HG03280 (cell line): Measurements from ENCODE around the gene MYCBP.
A peak's percentile ranks its signal among the peaks of the same experiment; 100 is the strongest.
"Not testable (repeated sequence)": the region's sequence is repeated elsewhere in the genome, so short reads cannot be mapped to it uniquely, and the experiment has no call there.

Experiments used
- ATAC-seq: cut with Tn5 transposase; IDR thresholded peaks from one replicate; pipeline ENCODE4 v1.9.1; 2021; ENCODE audit warnings: mild to moderate bottlenecking, moderate library complexity; ENCODE audit not compliant: unreplicated experiment

MYCBP gene, protein sequence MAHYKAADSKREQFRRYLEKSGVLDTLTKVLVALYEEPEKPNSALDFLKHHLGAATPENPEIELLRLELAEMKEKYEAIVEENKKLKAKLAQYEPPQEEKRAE

DNA sequence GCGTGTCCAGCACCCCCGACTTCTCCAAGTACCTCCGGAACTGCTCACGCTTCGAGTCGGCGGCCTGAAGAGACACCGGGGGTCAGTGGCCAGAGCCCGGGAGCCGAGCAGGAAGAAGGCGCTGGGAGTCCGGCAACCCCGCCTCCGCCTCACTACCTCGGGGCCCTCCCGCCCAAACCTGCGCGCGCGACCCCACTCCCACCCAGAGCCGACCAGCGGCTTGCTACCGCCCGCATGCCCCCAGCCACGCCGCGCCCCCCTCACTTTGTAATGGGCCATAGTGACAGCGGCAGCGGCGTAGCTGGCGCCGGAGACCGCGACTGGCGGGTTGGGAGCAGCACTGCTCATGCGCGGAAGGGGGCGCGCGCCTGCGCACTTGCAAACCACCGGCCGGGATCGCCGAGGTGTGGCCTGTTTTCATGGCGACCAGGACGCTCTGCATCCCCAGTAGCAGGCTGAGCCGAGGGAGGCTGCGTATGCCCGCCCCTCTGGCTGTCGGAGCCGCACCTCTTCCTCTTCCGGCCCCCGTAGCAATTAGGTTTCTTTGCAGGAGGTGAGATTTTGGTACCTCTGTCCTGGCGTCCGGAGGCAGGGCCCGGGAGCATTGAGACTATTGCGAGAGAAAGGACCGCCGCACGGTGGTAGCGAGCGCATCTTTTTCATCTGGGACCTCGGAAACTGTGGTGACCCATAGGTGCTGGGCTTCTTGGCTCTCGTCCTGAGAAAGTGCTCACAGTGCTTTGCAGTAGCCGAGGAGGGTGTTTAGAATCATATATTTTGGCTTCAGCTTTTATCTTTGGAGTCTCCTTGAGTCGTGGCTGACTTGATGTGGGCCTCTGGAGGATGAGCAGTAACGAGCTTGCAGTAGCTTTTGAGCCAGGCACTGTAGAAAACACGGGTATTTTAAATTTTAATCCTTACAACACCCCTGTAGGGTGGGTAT lies at the start of gene MYCBP:
TSS of gene MYCBP (minus strand) at position 322 of the 943 bp plus-strand sequence. CDS start at position 279, 43 bp downstream.
- peak; percentile 98 for ATAC-seq

DNA sequence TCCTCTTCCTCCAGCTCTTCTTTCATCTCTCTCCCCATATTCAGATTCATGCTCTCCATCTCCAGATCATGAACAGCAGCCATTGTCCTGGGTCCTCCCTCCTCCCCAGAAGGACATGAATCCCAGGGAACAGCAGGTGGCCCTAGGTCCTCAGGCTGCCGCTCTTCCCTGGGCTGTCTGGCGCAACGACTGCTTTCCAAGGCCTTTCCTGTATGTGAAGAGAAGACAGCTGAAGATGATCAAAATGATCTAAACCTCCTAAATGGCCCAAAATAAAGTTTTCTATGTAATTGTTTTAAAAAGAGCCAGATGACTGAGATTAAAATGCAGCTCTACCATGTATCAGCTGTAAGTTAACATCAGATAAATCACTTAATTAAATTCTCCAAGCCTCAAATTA lies 46.0 kb upstream of the MYCBP start:
- no peak for ATAC-seq

DNA sequence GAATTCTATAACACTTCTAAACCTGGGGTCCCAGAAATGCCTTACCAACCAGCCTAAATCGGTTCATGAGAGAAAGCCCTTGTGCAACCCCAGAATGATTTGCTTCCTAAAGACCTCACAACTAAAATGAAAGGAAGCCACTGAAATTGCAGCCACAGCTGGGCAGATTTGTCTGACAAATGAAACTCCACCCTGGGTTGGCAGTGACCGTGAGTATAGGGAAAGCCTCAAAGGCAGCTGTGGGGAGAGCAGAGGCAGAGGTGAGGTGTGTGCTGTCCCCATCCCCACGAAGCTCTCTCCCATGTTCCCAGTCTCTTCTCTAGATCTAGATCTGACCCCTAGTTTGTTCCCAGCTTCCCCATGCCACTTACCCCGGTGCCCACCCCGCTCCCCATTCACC lies 45.4 kb upstream of the MYCBP start:
- ATAC-seq: no peak

DNA sequence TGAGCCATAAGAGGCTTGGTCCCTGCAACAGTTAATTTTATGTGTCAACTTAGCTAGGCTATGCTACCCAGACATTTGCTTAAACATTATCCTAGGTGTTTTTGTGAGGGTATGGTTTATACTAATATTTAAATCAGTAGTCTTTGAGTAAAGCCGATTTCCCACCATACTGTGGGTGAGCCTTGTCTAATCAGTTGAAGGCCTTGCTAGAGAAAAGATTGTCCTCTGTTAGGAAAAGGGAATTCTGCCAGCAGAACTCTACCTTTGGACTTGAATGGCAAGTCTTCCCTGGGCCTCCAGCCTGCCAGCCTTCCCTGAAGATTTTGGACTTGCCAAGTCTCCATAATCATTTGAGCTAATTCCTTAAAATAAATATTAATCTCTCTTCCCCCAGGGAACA lies 44.6 kb upstream of the MYCBP start:
- ATAC-seq: no peak

DNA sequence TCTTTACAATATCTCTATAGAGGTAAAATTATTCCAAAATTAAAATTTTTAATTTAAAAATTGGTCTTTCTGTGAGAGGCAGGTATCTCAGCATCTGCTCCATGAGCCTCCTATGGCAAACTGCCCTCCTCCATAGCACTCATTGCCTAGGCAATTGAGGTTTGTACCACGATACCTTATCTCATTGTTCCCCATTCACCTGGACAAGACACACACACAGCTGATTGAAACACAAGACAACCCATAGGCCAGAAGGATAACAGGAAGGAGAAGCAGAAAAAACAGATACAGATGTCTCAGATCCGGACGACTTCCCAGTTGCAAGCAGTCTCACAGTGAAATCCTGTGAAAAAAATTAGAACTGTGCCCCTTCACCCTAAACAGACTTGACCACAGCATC lies 44.2 kb upstream of the MYCBP start:
- no peak for ATAC-seq

DNA sequence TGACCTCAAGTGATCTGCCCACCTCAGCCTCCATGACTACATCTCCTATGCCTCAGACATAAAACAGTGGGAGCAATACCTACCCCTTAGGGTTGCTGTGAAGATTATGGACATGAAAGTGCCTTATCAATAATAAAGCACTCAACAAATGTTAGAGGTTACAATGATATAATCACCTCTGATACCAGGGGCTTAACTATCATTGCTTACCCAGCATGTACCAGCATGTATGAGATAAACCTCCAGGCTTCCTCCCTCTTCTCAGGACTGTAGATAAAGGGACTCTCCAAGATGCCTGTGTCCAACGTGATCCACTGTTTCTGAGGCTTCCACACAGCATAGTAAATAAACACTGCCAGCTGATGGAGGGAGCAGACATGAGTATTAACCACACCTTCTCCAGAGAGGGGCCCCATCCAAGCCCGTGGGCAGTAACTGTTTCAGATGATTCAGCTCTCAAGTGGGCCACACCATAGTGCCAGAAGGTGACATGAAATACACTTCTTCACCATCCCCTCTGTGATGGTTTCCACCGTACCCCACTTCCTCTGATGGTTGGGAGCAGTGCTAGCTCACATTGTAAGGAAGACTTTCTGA lies 42.3 kb upstream of the MYCBP start:
- ATAC-seq: no peak

DNA sequence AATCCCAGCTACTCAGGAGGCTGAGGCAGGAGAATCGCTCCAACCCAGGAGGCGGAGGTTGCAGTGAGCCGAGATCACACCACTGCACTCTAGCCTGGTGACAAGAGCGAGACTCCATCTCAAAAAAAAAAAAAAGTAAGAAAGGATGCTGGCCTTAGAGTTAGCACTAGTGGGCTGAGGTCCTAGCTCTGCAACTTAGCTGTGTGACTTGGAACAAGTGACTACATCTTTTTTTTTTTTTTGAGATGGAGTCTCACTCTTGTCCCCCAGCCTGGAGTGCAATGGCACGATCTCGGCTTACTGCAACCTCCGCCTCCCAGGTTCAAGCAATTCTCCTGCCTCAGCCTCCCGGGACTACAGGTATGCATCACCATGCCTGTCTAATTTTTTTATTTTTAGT lies 41.8 kb upstream of the MYCBP start:
- ATAC-seq: not testable (repeated sequence)

DNA sequence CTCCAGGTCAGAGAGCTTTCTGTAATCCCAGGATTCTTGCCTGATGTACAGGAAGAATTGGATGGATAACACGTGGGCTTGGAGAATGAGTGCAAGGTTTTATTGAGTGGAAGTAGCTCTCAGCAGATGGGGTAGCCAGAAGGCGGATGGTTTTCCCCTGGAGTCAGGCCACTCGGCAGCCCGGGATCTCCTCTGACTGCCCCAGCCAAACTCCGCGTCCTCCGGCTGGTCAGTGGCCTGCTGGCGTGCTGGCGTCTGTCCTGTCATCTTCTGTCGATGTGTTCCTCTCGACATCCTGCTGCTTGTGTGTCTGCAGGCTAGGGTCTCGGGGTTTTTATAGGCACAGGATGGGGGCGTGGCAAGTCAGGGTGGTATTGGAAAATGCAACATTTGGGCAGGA lies 35.7 kb upstream of the MYCBP start:
- ATAC-seq: no peak

DNA sequence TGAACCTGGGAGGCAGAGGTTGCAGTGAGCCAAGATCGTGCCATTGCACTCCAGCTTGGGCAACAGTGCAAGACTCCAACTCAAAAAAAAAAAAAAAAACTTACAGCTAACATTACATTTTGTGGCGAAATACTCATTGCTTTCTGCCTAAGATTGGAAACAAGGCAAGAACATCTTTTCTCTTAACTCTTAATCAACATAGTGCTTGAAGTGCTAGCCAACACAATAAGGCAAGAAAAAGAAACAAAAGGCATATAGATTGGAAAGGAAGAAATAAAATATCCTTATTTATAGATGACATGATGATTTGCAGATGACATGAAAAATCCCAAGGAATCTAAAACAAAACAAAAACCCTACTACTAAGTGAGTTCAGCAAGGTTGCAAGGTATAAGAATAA lies 32.8 kb upstream of the MYCBP start:
- no peak for ATAC-seq

DNA sequence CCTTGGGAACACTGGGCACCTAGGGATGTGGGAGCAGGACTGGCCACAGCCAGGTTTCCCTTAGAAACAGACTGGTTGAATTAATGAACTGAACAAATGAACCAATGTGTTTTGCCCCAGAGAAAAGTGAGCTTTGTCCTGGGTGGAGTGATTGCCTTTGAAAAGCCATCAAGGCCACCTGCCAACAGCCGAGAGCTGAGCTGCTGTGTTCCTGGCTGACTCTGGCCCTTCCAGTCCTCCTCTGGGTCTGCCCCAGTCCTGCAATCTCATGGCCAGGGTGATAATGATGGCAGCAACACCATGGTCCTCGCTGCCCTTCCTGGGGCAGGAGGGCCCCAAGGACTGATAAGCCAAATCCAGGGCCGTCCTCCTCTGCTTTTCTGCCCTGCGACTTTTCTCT lies 26.4 kb upstream of the MYCBP start:
- no peak for ATAC-seq

DNA sequence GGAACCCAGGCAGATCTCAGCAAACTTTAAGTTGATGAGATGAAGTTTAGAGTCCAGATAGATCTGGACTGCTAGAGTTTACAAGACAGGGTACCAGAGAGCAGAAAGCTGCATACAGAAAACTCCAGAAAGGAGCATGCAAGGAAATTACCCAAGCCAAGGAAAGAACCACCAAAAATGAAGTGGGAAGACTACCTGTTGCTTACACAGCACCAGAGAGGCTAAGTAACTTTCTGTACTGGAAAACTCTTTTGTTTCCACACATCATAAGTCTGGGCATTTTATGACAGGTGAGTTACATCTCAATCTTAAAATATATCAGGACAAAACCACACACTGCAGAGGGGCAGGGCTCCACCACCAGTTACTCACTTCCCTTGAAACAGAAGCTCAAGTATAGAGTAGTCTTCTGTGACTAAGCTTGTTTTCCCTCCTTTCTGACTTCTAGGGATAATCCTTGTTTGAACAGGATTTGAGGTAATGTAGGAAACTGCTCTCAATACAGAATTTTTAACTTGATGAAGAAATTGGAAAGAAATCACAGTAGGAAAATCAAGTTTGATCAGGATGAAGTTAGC lies 25.6 kb upstream of the MYCBP start:
- ATAC-seq: no peak

DNA sequence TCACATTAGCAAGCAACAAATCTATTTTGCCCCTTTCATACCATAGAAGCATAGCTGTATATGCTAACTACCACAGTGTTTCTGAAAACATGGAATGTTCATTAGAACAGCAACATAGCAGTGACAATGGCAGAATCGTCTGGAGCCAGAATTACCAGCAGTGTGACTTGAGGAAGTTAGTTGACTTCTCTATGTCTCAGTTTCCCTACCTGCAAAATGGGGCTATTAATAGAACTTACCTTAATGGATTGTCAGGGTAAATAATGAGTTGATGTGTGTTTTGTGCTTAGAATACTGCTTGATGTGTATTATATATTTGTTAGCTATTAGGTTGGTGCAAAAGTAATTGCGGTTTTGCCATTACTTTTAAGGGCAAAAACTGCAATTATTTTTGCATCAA lies 23.0 kb upstream of the MYCBP start:
- ATAC-seq: no peak

DNA sequence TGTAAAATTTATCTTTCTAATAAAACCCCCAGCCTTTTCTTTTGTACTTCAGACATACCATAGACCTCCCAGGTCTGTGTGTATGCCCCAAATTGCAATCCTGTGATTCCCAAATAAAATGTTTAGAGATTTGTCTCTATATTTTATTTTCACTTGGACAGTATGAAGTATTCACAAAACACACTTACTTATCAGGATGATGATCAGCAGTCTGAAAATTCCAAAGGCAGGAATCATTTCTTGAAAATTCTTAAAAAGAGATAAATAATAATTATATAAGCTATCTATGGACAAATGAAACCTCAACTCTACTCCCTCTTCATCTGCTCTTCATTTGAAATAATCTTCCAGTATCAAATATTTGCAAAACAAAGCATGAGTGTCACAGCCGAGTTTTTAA lies 19.8 kb upstream of the MYCBP start:
- no peak for ATAC-seq

DNA sequence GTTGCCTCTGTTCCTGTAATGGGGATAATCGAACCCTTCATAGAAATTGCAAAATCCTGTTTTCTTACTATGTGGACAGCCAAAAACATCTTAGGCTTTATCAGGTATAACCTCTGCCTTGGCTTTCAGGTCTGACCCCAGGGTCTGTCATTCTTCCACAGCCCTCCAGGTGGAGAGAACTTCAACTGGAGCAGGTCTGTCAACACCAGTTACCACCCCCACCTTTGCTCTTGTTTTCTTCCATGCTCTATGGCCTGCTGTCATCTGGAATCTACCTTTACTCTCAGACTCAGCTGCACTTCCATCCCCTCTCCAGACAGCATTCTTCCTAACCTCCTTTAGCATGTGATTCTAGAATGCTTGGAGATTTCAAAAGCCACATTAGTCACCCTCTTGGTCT lies 18.6 kb upstream of the MYCBP start:
- ATAC-seq: no peak

DNA sequence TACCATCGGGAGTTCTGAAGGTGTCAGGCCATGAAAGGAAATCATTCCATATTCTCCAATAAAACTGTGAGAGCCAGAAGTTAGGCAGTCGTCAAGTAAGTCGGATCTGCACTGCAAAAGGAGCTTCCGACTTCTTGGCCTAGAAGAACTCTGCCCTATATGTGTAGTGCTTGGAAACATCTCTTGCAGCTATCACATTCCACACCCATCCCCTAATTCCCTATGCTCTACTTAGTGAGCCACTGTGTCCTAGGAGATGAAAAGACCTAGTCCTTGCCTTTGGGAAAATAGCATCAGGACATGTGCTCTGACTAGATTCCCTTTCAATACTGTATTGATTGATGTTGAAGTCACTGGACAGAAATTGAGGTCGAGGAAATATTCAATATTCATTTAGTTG lies 16.4 kb upstream of the MYCBP start:
- ATAC-seq: no peak

DNA sequence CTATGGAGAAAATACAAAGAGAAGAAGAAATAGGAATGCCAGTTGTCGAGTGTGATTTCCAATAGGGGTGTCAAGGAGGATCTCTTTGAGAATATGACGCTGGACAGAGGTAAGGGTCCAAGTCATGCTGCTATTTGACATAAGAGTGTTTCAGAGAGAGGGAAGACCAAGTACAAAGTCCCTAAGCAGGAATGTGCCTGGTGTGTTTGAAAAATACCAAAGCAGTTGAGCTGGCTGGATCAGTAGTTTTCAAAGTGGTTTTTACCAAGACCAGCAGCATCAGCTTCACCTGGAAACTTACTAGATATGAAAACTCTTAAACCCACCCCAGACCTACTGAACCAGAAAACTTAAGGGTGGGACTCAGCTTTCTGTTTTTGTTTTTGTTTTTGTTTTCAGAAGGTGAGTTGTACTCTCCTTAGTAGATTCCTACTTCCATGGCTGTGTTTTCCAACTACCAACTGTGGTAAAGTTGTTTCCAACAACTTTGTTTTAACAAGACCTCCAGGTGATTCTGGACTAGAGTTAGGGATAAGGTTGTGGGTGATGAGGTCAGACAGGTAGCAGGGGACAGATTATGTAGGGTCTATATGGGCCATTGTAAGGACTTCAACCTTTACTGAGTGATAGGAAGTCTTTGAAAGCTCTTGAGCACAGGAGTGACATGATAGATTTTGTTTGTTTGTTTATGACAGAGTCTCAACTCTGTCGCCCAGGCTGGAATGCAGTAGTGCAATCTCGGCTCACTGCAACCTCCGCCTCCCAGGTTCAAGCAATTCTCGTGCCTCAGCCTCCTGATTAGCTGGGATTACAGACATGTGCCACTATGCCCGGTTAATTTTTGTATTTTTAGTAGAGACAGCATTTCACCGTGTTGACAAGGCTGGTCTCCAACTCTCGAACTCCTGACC lies 15.5 kb upstream of the MYCBP start:
- ATAC-seq: no peak

DNA sequence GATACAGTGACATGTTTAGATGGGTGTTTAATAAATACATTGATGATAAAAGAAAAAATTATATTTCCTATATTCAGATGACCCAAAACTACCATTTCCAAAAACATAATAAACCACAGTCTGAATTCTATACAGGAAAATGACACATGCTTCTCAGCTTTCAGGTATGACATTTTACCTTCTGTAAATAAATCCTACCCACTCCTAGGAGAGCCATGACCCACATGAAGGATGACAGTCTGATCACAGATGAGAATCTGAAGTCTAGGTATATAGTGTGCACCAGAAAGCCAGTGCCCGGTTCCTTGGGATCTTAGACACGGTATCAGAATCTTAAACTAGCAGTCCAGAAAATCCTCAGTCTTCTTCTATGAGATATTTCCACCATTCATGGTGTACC lies 11.9 kb upstream of the MYCBP start:
- ATAC-seq: no peak

DNA sequence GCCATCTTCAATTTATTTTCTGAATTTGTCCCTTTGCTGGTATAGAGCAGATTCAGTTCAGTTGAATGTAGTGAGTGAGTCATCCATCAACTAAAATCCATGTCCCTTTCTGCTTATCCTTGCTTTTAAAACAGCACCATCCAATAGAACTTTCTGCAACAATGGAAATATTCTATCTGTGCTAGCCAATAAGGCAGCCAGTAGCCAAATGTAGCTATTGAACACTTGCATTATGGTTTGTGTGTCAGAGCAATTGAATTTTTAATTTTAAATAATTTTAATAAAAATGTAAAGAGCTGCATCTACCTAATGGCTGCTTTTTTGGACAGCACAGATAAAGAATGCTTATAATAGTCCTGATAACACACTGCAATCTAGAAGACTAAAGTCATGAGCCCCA lies 8.3 kb upstream of the MYCBP start, which contains the start of gene GJA9:
TSS of gene GJA9 (minus strand) at position 101 of the 400 bp plus-strand sequence. CDS start 5,489 bp downstream, outside the sequence.
- ATAC-seq: no peak

DNA sequence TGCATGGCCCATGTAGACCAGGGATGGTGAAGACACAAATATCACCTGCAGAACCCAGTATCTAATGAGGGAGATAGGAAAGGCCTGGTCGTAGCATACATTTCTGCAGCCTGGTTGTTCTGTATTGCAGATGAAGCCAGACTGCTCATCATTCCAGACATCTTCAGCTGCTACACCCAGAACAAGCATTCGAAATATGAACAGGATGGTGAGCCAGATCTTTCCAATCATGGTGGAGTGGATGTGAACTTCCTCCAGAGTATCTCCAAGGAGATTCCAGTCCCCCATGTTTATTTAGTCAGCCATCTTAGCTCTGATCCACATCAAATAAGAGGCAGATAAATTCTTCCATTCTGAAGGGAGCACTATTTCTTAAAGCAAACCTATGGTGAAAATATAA lies 2.7 kb upstream of the MYCBP start:
- no peak for ATAC-seq

DNA sequence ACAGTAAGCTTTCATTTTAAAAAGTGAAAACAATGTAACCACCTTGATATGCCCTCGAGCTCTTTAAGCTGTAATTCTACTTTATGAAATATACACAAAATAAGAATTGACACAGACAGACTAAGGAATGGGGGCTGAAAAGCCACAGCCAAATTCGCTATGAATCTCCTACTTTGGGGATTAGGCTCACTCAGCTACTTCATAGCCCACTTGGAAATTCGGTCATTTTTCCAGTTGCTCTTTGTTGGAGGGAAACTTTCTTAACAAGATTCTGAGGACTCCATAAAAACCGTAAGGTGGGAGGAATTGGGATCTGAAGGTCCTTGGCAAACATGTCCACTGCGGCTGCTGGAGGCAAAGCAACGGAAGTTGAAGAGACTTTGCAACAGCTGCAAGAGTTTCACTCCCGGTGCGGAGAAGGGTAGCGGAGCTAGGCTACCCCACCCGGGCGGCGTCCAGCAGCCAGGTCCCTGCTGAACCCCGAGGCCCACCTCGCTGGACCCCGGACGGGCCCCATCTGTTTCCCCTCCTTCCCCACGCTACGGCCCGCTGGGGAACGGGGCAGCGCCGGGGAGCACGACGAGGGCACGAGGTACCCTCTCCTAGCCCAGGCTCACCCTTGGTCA lies 634 bp downstream of the MYCBP start:
- ATAC-seq: peak; percentile 12
